Measurements from ENCODE around the gene THRB. TPM values are rescaled to one million over a fixed set of nuclear protein-coding genes. Genes with fewer than 3 reads are reported as not detected.

The THRB gene
- total and polyA plus RNA-seq, 2 donors (not counting 3 experiments of a cell fraction or from before 2014, with no cell fraction given) = 0.06 TPM; not detected in 1

- no peak for TF ChIP-seq CTCF (IDR thresholded peaks at IDR 0.05; ENCODE audit: extremely low read depth in 1 of 2, insufficient read depth in 1 of 2, low read depth in 1 of 2, low read length in 2 of 2)
- TF ChIP-seq FOS (IDR thresholded peaks at IDR 0.05; ENCODE audit: borderline replicate concordance, insufficient read depth, low read length) = no peak
- no peak for TF ChIP-seq JUN (IDR thresholded peaks at IDR 0.05; ENCODE audit: borderline replicate concordance, insufficient read depth, insufficient read length, low read depth)
- no peak for TF ChIP-seq MYC (IDR thresholded peaks at IDR 0.05; ENCODE audit: low read depth, low read length)
- no peak for TF ChIP-seq GATA2 (IDR thresholded peaks at IDR 0.05; ENCODE audit: insufficient read depth, insufficient read length, low read depth, low read length)
- TF ChIP-seq POLR2A (IDR thresholded peaks at IDR 0.05; ENCODE audit: low read depth, low read length) = no peak
- no peak for TF ChIP-seq MAX (IDR thresholded peaks at IDR 0.05; ENCODE audit: insufficient read depth, insufficient read length)
- TF ChIP-seq POLR2AphosphoS5 (IDR thresholded peaks at IDR 0.05; ENCODE audit: insufficient read depth, low read depth, low read length) = no peak
- Histone ChIP-seq H3K4me3 (replicated peaks in 1 of 3; ENCODE audit: insufficient read depth in 1 of 3, low read depth in 1 of 3, low read length in 3 of 3) (no peak overlapping the region), H3K4me1 (ENCODE audit: control insufficient read depth, extremely low read depth, insufficient read depth, low read length) (no peaks in the 10 kb centered on the region), H3K27ac (ENCODE audit: insufficient read depth, low read depth, low read length) (no peak overlapping the region), H4K20me1 (replicated peaks; ENCODE audit: control insufficient read depth, extremely low read depth, insufficient read depth, low read length) (no peaks in the 10 kb centered on the region), H3K4me2 (ENCODE audit: insufficient read depth, low read length) (no peak overlapping the region), H3K9me3 (replicated peaks; ENCODE audit: control insufficient read depth, insufficient read depth, low read length) (no peaks in the 10 kb centered on the region), H3K36me3 (ENCODE audit: control insufficient read depth in 2 of 2, extremely low read depth in 1 of 2, insufficient read depth in 2 of 2, low read length in 2 of 2) (no peaks in the 10 kb centered on the region), H2AFZ (ENCODE audit: low read depth, low read length) (no peak overlapping the region), H3K9me1 (replicated peaks; ENCODE audit: control insufficient read depth, extremely low read depth, insufficient read depth, low read length) (no peaks in the 10 kb centered on the region), H3K79me2 (ENCODE audit: control insufficient read depth, insufficient read depth, low read length) (no peaks in the 10 kb centered on the region), H3K9ac (replicated peaks; ENCODE audit: extremely low read depth, insufficient read depth, low read length) (no peak overlapping the region), H3K27me3 (ENCODE audit: control insufficient read depth in 2 of 2, insufficient read depth in 2 of 2, low read length in 2 of 2) (no peaks in the 10 kb centered on the region)
- no peak for DNase-seq (ENCODE audit: low read depth, low spot score)
- no TSS peak for BruUV-seq (replicated peaks)
- ChIA-PET CTCF (no interaction called here), POLR2A (no interaction called here)
- intact Hi-C loops (cut with micrococcal nuclease) (no loop called here), dilution Hi-C loops (cut with MboI; ENCODE audit: extremely low pct_ligation_motif_present, low sequenced_read_pairs) (no loop called here)
- FAIRE-seq = no peak
Observed at GRCh38 chr3:24133942-24134341, 360.7 kb downstream of the THRB start.

Measured in endothelial cell of umbilical vein (primary cell).